H9 (cell line): ENCODE results near the gene HLA-DOA. TPM values are rescaled to one million over a fixed set of nuclear protein-coding genes. Genes with fewer than 3 reads are reported as not detected.

Experiments
- DNase-seq: peaks from one replicate; pipeline ENCODE4 v3.0.0-alpha.2; 2017
- H2AFZ ChIP-seq: one replicate; pipeline ENCODE4 v1.6.1; 2013; ENCODE audit warnings: mild to moderate bottlenecking, low read length, control low read depth, moderate library complexity
- H2AK5ac ChIP-seq: 2 replicates; pipeline ENCODE4 v1.6.1; 2013; ENCODE audit warnings: low read length, control low read depth, mixed read lengths; ENCODE audit not compliant: insufficient read length
- H2BK120ac ChIP-seq: one replicate; pipeline ENCODE4 v1.6.1; 2013; ENCODE audit warnings: low read depth, mild to moderate bottlenecking, low read length, control low read depth, inconsistent platforms; ENCODE audit not compliant: poor library complexity, severe bottlenecking
- H2BK12ac ChIP-seq: 2 replicates; pipeline ENCODE4 v1.6.1; 2013; ENCODE audit warnings: low read length, control low read depth, mixed read lengths, low read depth; ENCODE audit not compliant: insufficient read length
- H2BK15ac ChIP-seq: 2 replicates; pipeline ENCODE4 v1.6.1; 2013; ENCODE audit warnings: low read depth, low read length, control low read depth
- H2BK20ac ChIP-seq: one replicate; pipeline ENCODE4 v1.6.1; 2013; ENCODE audit warnings: low read depth, mild to moderate bottlenecking, low read length, control low read depth, inconsistent platforms; ENCODE audit not compliant: poor library complexity, severe bottlenecking
- H2BK5ac ChIP-seq: 2 replicates; pipeline ENCODE4 v1.6.1; 2013; ENCODE audit warnings: low read length, control low read depth, mixed read lengths; ENCODE audit not compliant: insufficient read length
- H3K14ac ChIP-seq: 2 replicates; pipeline ENCODE4 v1.6.1; 2013; ENCODE audit warnings: low read length, control low read depth; ENCODE audit not compliant: insufficient read depth
- H3K18ac ChIP-seq: 2 replicates; pipeline ENCODE4 v1.6.1; 2013; ENCODE audit warnings: low read depth, mild to moderate bottlenecking, mixed read lengths, low read length, control low read depth; ENCODE audit not compliant: insufficient read length
- H3K23ac ChIP-seq: 2 replicates; pipeline ENCODE4 v1.6.1; 2013; ENCODE audit warnings: low read length, control low read depth, mixed read lengths, low read depth; ENCODE audit not compliant: insufficient read length
- H3K23me2 ChIP-seq: 2 replicates; pipeline ENCODE4 v1.6.1; 2013; ENCODE audit warnings: low read depth, mild to moderate bottlenecking, mixed read lengths, low read length, control low read depth; ENCODE audit not compliant: insufficient read length, poor library complexity, severe bottlenecking
- H3K27ac ChIP-seq: 2 replicates; pipeline ENCODE4 v1.5.1; 2013; ENCODE audit warnings: low read length, control low read depth, mixed read lengths, low read depth; ENCODE audit not compliant: insufficient read length
- H3K27me3 ChIP-seq: 2 replicates; pipeline ENCODE4 v1.6.1; 2013; ENCODE audit warnings: low read length, control low read depth, inconsistent platforms; ENCODE audit not compliant: insufficient read depth
- H3K4ac ChIP-seq: 2 replicates; pipeline ENCODE4 v1.6.1; 2013; ENCODE audit warnings: low read depth, mild to moderate bottlenecking, control low read depth, inconsistent platforms, low read length, moderate library complexity
- H3K4me1 ChIP-seq: 2 replicates; pipeline ENCODE4 v1.6.1; 2013; ENCODE audit warnings: low read length, control low read depth, inconsistent platforms; ENCODE audit not compliant: insufficient read depth
- H3K4me2 ChIP-seq: 2 replicates; pipeline ENCODE4 v1.6.1; 2013; ENCODE audit warnings: low read length, control low read depth, mixed read lengths; ENCODE audit not compliant: insufficient read length, insufficient read depth
- H3K56ac ChIP-seq: 2 replicates; pipeline ENCODE4 v1.6.1; 2013; ENCODE audit warnings: low read depth, mild to moderate bottlenecking, mixed read lengths, low read length, control low read depth; ENCODE audit not compliant: insufficient read length
- H3K79me1 ChIP-seq: 2 replicates; pipeline ENCODE4 v1.6.1; 2013; ENCODE audit warnings: low read depth, mild to moderate bottlenecking, moderate library complexity, low read length, control low read depth, inconsistent platforms; ENCODE audit not compliant: insufficient read depth, poor library complexity, severe bottlenecking
- H3K79me2 ChIP-seq: 2 replicates; pipeline ENCODE4 v1.6.1; 2013; ENCODE audit warnings: low read length, control low read depth, inconsistent platforms; ENCODE audit not compliant: insufficient read depth
- H3K9ac ChIP-seq: 2 replicates; pipeline ENCODE4 v1.6.1; 2013; ENCODE audit warnings: low read length, control low read depth, mixed read lengths; ENCODE audit not compliant: insufficient read length; ENCODE audit errors: extremely low read depth
- H3K9me3 ChIP-seq: one replicate; pipeline ENCODE4 v1.6.1; 2013; ENCODE audit warnings: low read depth, low read length, inconsistent platforms; ENCODE audit not compliant: control insufficient read depth
- H3T11ph ChIP-seq: one replicate; pipeline ENCODE4 v1.6.1; 2013; ENCODE audit warnings: mild to moderate bottlenecking, low read length, control low read depth, inconsistent platforms
- H4K20me1 ChIP-seq: one replicate; pipeline ENCODE4 v1.6.1; 2013; ENCODE audit not compliant: control insufficient read depth, insufficient read length, insufficient read depth
- H4K5ac ChIP-seq: 2 replicates; pipeline ENCODE4 v1.6.1; 2013; ENCODE audit warnings: low read depth, mild to moderate bottlenecking, mixed read lengths, low read length, control low read depth; ENCODE audit not compliant: insufficient read length
- H4K8ac ChIP-seq: replicated peaks from 2 replicates; pipeline ENCODE4 v1.6.1; 2013; ENCODE audit warnings: low read length, control low read depth, mixed read lengths, low read depth; ENCODE audit not compliant: insufficient read length
- H4K91ac ChIP-seq: 2 replicates; pipeline ENCODE4 v1.6.1; 2013; ENCODE audit warnings: low read depth, mild to moderate bottlenecking, moderate library complexity, mixed read lengths, low read length, control low read depth; ENCODE audit not compliant: insufficient read length
- H3K27ac Mint-ChIP-seq, 3 experiments: 2 replicates in 2 of 3; 3 replicates in 1 of 3; pipeline ENCODE4 v1.8.0; 2020 to 2021; ENCODE audit warnings: mixed read lengths in 3 of 3, mild to moderate bottlenecking in 1 of 3, moderate library complexity in 1 of 3
- H3K27me3 Mint-ChIP-seq: 2 replicates; pipeline ENCODE4 v1.8.0; 2021; ENCODE audit warnings: low read depth, mild to moderate bottlenecking, moderate library complexity, mixed read lengths
- H3K36me3 Mint-ChIP-seq, 3 experiments: 2 replicates in 2 of 3; 3 replicates in 1 of 3; pipeline ENCODE4 v1.8.0; 2020 to 2021; ENCODE audit warnings: low read depth in 3 of 3, mixed read lengths in 3 of 3; ENCODE audit not compliant: insufficient read depth in 1 of 3
- H3K4me1 Mint-ChIP-seq, 2 experiments: 2 replicates each; pipeline ENCODE4 v1.8.0; 2020; ENCODE audit warnings: mixed read lengths in 2 of 2
- H3K4me3 Mint-ChIP-seq, 2 experiments: 2 replicates in 1 of 2; 3 replicates in 1 of 2; pipeline ENCODE4 v1.8.0; 2020 to 2021; ENCODE audit warnings: mild to moderate bottlenecking in 2 of 2, mixed read lengths in 2 of 2, moderate library complexity in 1 of 2
- H3K9me3 Mint-ChIP-seq, 2 experiments: 2 replicates in 1 of 2; 3 replicates in 1 of 2; pipeline ENCODE4 v1.8.0; 2020; ENCODE audit warnings: mild to moderate bottlenecking in 2 of 2, mixed read lengths in 2 of 2, moderate library complexity in 1 of 2
- CTCF ChIP-seq: fragments of 200-600 bp; sonication (generic); conservative IDR thresholded peaks from 3 replicates; pipeline ENCODE4 v1.8.0; 2021; ENCODE audit warnings: antibody characterized with exemption, mild to moderate bottlenecking
- total RNA-seq: library from RNA; stranded (reverse); gene quantifications from 2 replicates; pipeline ENCODE4 v1.2.1, GENCODE V29; 2021

The HLA-DOA gene
- total RNA-seq, 1 experiment from 2014 or later: 15.6 TPM

- Histone ChIP-seq H4K8ac (no peak overlapping the region), H3K23ac (no peak overlapping the region), H2BK12ac (no peak overlapping the region), H4K91ac (no peak overlapping the region), H2AK5ac (no peak overlapping the region), H2BK20ac (no peak overlapping the region), H3K4me1 (peaks cover 2% of the 10 kb centered on the region; the same call in 1 of the 2 replicates), H2BK15ac (no peak overlapping the region), H3K9ac (no peak overlapping the region), H3K27ac (no peak overlapping the region), H4K5ac (no peak overlapping the region), H3K23me2 (no peaks in the 10 kb centered on the region), H3K27me3 (no peaks in the 10 kb centered on the region), H2BK5ac (no peak overlapping the region), H4K20me1 (no peaks in the 10 kb centered on the region), H2AFZ (no peak overlapping the region), H3K18ac (no peak overlapping the region), H3T11ph (no peak overlapping the region), H2BK120ac (no peak overlapping the region), H3K79me1 (no peaks in the 10 kb centered on the region), H3K4me2 (no peak overlapping the region), H3K56ac (no peak overlapping the region), H3K79me2 (no peaks in the 10 kb centered on the region), H3K9me3 (no peaks in the 10 kb centered on the region), H3K4ac (no peak overlapping the region), H3K14ac (no peak overlapping the region)
- peak overlapping the region in 1 of 3 experiments; percentile 82; a peak in 2 of 7 replicates for H3K27ac Mint-ChIP-seq
- DNase-seq: no peak
- no peak overlapping the region for H3K4me3 Mint-ChIP-seq
- H3K4me1 Mint-ChIP-seq: peaks cover 31 to 39% of the 10 kb centered on the region in 2 experiments
- peaks cover 0 to 15% (median 7%) of the 10 kb centered on the region in 3 experiments; a peak in 5 of 7 replicates for H3K36me3 Mint-ChIP-seq
- peaks cover 6 to 18% of the 10 kb centered on the region in 2 experiments; a peak in 4 of 5 replicates for H3K9me3 Mint-ChIP-seq
- H3K27me3 Mint-ChIP-seq: peaks cover 3% of the 10 kb centered on the region; the same call in 1 of the 2 replicates
- TF ChIP-seq CTCF: no peak
Observed at GRCh38 chr6:33052627-33053026, 43.2 kb upstream of the HLA-DOA start.
